Body of pancreas (tissue), 4 donors: ENCODE measurements around the gene CEP112.

ENCODE experiments used
- CTCF ChIP-seq, 7 experiments: fragments of 450-650 bp in 4 of 7; fragments of 200-600 bp in 3 of 7; sonication (generic) in 3 of 7; IDR thresholded peaks; one replicate each; pipeline ENCODE4 v1.5.1; 2016 to 2019; ENCODE audit warnings: antibody characterized with exemption in 7 of 7
- POLR2A ChIP-seq, 3 donors: fragments of 450-650 bp; IDR thresholded peaks; one replicate each; pipeline ENCODE4 v1.6.1; 2016; ENCODE audit warnings: antibody characterized with exemption in 3 of 3, mild to moderate bottlenecking in 2 of 3

- TF ChIP-seq CTCF (IDR thresholded peaks at IDR 0.05) (no peak), POLR2A (IDR thresholded peaks at IDR 0.05) (no peak)
These were observed 299.0 kb downstream of the CEP112 start for GRCh38 chr17:65892912-65893377.
